DND-41 (cell line): ENCODE results near the gene ITFG1.

Experiments
- ATAC-seq: fragments of 200-7000 bp; cut with Tn5 transposase; 3 replicates; pipeline ENCODE4 v1.9.1; 2021; ENCODE audit warnings: low read depth; ENCODE audit not compliant: insufficient read depth
- DNase-seq: peaks from one replicate; pipeline ENCODE4 v3.0.0-alpha.2; 2020
- H2AFZ ChIP-seq: 2 replicates; pipeline ENCODE4 v1.6.0; 2012; ENCODE audit warnings: low read depth, low read length
- H3K27ac ChIP-seq: 2 replicates; pipeline ENCODE4 v1.5.1; 2012; ENCODE audit warnings: low read length, inconsistent platforms
- H3K27me3 ChIP-seq: fragments of 200-600 bp; sonication (generic); 2 replicates; pipeline ENCODE4 v1.6.0; 2012; ENCODE audit warnings: low read length, mild to moderate bottlenecking, inconsistent platforms; ENCODE audit not compliant: insufficient read depth, poor library complexity
- H3K36me3 ChIP-seq: 2 replicates; pipeline ENCODE4 v1.5.1; 2012; ENCODE audit warnings: low read length, inconsistent platforms; ENCODE audit not compliant: insufficient read depth
- H3K4me1 ChIP-seq: 2 replicates; pipeline ENCODE4 v1.5.1; 2012; ENCODE audit warnings: mild to moderate bottlenecking, low read length; ENCODE audit not compliant: insufficient read depth
- H3K4me2 ChIP-seq: 2 replicates; pipeline ENCODE4 v1.6.0; 2012; ENCODE audit warnings: mild to moderate bottlenecking, moderate library complexity, low read length, inconsistent platforms; ENCODE audit not compliant: insufficient read depth
- H3K4me3 ChIP-seq, 2 experiments: fragments of 200-600 bp in 1 of 2; shearing (Covaris generic) in 1 of 2; 2 replicates each; pipeline ENCODE4 v1.5.1; 2012 to 2016; ENCODE audit warnings: inconsistent platforms in 2 of 2, low read length in 2 of 2, mild to moderate bottlenecking in 2 of 2, low read depth in 1 of 2, moderate library complexity in 1 of 2
- H3K79me2 ChIP-seq: 2 replicates; pipeline ENCODE4 v1.6.0; 2012; ENCODE audit warnings: low read length, inconsistent platforms; ENCODE audit not compliant: insufficient read depth
- H3K9ac ChIP-seq: 2 replicates; pipeline ENCODE4 v1.6.0; 2012; ENCODE audit warnings: low read depth, mild to moderate bottlenecking, inconsistent platforms, low read length, moderate library complexity
- H3K9me3 ChIP-seq: 2 replicates; pipeline ENCODE4 v1.5.1; 2012; ENCODE audit warnings: low read length, moderate library complexity, mild to moderate bottlenecking, inconsistent platforms; ENCODE audit not compliant: insufficient read depth, severe bottlenecking
- H4K20me1 ChIP-seq: 2 replicates; pipeline ENCODE4 v1.6.0; 2012; ENCODE audit warnings: low read length; ENCODE audit not compliant: insufficient read depth
- EZH2 ChIP-seq: IDR thresholded peaks from 3 replicates; pipeline ENCODE4 v1.6.1; 2012; ENCODE audit warnings: borderline replicate concordance, low read depth, mild to moderate bottlenecking, moderate library complexity, low read length, inconsistent platforms; ENCODE audit not compliant: severe bottlenecking
- TF ChIP-seq, protein P1 (sequence below): IDR thresholded peaks from 2 replicates; pipeline ENCODE4 v1.5.1; 2012; ENCODE audit warnings: borderline replicate concordance, low read length, moderate library complexity, mild to moderate bottlenecking; ENCODE audit not compliant: poor library complexity, severe bottlenecking; ENCODE audit errors: extremely low read depth

The ITFG1 gene

DNA sequence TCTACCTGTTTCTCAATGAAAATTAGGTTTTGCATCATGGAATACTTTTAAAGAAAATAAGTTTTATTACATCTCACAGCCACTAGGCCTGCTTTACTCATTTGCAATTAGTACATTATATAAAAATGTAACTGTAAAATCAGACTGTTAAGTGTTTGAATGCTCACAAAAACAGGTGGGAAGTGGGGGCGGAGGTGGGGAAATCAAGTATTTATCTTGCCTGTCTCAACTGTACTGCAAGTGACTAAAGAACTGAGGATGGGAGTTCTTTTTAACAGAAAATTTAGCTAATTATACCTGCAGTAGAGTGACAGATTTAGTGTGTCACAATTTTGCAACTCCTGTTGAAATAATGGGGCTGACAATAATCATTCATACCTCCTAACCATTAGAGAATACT is 34.1 kb downstream of the ITFG1 start:
- H3K36me3 ChIP-seq, result peaks cover 38% of the 10 kb centered on the region

DNA sequence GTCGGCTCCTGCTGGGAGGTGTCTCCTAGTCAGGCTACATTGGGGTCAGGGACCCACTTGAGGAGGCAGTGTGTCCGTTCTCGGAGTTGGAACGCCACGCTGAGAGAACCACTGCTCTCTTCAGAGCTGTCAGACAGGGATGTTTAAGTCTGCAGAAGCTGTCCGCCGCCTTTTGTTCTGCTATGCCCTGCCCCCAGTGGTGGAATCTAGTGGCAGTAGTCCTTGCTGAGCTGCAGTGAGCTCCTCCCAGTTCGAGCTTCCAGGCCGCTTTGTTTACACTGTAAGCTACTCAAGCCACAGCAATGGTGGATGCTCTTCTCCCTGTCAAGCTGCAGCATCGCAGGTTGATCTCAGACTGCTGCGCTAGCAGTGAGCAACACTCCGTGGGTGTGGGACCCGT is 36.0 kb downstream of the ITFG1 start:
- Histone ChIP-seq H3K27me3 (no peaks in the 10 kb centered on the region), H3K4me2 (no peak overlapping the region), H3K4me1 (no peaks in the 10 kb centered on the region), H3K36me3 (peaks cover 37% of the 10 kb centered on the region), H4K20me1 (no peaks in the 10 kb centered on the region), H3K9ac (no peak overlapping the region), H3K79me2 (no peaks in the 10 kb centered on the region), H3K4me3 (no peak overlapping the region), H3K27ac (no peak overlapping the region), H3K9me3 (no peaks in the 10 kb centered on the region), H2AFZ (no peak overlapping the region)
- DNase-seq (no peak), ATAC-seq (no peak)
- TF ChIP-seq, protein P1, sequence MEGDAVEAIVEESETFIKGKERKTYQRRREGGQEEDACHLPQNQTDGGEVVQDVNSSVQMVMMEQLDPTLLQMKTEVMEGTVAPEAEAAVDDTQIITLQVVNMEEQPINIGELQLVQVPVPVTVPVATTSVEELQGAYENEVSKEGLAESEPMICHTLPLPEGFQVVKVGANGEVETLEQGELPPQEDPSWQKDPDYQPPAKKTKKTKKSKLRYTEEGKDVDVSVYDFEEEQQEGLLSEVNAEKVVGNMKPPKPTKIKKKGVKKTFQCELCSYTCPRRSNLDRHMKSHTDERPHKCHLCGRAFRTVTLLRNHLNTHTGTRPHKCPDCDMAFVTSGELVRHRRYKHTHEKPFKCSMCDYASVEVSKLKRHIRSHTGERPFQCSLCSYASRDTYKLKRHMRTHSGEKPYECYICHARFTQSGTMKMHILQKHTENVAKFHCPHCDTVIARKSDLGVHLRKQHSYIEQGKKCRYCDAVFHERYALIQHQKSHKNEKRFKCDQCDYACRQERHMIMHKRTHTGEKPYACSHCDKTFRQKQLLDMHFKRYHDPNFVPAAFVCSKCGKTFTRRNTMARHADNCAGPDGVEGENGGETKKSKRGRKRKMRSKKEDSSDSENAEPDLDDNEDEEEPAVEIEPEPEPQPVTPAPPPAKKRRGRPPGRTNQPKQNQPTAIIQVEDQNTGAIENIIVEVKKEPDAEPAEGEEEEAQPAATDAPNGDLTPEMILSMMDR, result peak; percentile 5
- TF ChIP-seq EZH2, result no peak

More for the DNA sequence above, 34.1 kb downstream of the ITFG1 start:
- no peak for ATAC-seq
- no peaks in the 10 kb centered on the region for H3K9me3 ChIP-seq
- H3K4me3 ChIP-seq, result no peak overlapping the region
- peaks cover 4% of the 10 kb centered on the region; the same call in 1 of the 2 replicates for H3K79me2 ChIP-seq
- no peak overlapping the region for H2AFZ ChIP-seq
- no peaks in the 10 kb centered on the region for H4K20me1 ChIP-seq
- no peak overlapping the region for H3K4me2 ChIP-seq
- DNase-seq, result no peak
- no peak overlapping the region for H3K27ac ChIP-seq
- no peaks in the 10 kb centered on the region for H3K27me3 ChIP-seq
- no peak overlapping the region for H3K9ac ChIP-seq
- TF ChIP-seq, protein P1, result no peak
- TF ChIP-seq EZH2, result no peak
- H3K4me1 ChIP-seq, result no peaks in the 10 kb centered on the region

- no peak for TF ChIP-seq EZH2
- TF ChIP-seq, protein P1, result no peak
- Histone ChIP-seq H4K20me1 (no peaks in the 10 kb centered on the region), H3K36me3 (no peaks in the 10 kb centered on the region; the same call in 1 of the 2 replicates), H3K4me1 (no peaks in the 10 kb centered on the region), H3K27me3 (no peaks in the 10 kb centered on the region), H3K9ac (no peak overlapping the region), H3K79me2 (no peaks in the 10 kb centered on the region), H3K27ac (no peak overlapping the region), H2AFZ (no peak overlapping the region), H3K4me2 (no peak overlapping the region), H3K4me3 (no peak overlapping the region), H3K9me3 (no peaks in the 10 kb centered on the region)
- ATAC-seq, result no peak
- DNase-seq, result no peak
Observed at GRCh38 chr16:47416869-47417268, 44.0 kb downstream of the ITFG1 start.

DNA sequence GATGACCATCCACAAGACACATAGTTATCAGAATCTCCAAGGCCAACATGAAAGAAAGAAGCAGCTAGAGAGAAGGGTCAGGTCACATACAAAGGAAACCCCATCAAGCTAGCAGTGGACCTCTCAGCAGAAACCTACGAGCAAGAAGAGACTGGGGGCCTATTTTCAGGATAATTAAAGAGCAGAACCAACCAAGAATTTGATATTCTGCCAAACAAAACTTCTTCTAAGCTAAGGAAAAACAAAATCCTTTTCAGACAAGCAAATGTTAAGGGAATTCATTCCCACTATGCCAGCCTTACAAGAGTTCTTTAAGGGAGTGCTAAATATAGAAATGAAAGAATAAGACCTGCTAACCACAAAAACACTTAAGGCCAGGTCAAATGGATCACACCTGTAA is 47.8 kb downstream of the ITFG1 start:
- no peak overlapping the region for H3K27ac ChIP-seq
- no peak for TF ChIP-seq EZH2
- TF ChIP-seq, protein P1, result no peak
- no peak overlapping the region for H2AFZ ChIP-seq
- H3K4me2 ChIP-seq, result no peak overlapping the region
- ATAC-seq (no peak), DNase-seq (no peak)
- peaks cover 1% of the 10 kb centered on the region; the same call in 1 of the 2 replicates for H3K79me2 ChIP-seq
- H3K4me1 ChIP-seq, result no peaks in the 10 kb centered on the region
- peaks cover 6% of the 10 kb centered on the region; the same call in 1 of the 2 replicates for H4K20me1 ChIP-seq
- H3K9me3 ChIP-seq, result no peaks in the 10 kb centered on the region
- H3K4me3 ChIP-seq, result no peak overlapping the region
- no peaks in the 10 kb centered on the region for H3K27me3 ChIP-seq
- no peak overlapping the region for H3K9ac ChIP-seq
- H3K36me3 ChIP-seq, result peaks cover 7% of the 10 kb centered on the region; the same call in 1 of the 2 replicates
